ENCODE measurements around the gene NHSL2.
A peak's percentile ranks its signal among the peaks of the same experiment; 100 is the strongest.

The NHSL2 gene

GRCh38 chrX:71991164-71991563, 80.5 kb downstream of the NHSL2 start:
- no peak for DNase-seq (ENCODE audit: low spot score)

GRCh38 chrX:71992711-71993110, 82.1 kb downstream of the NHSL2 start:
- DNase-seq (ENCODE audit: low spot score): no peak

DNA sequence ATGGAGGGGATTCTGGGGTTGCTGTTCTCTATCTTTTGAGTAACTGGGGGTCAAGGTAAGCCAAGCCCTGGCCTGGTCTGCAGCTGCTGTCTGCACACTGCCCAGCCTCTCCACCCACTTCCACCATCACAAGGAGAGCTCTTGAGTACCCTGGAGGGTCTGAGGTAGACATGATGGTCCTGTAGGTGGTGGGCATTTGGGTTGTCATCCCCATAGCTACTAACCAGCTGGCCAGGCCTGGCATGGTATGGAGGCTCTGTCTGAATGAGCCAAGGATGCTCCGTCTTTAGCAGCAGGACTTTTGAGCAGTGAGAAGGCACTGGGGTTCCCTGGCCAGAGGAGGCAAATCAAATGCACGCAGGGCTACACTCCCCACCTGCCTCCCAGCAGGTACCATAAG, 82.7 kb downstream of the NHSL2 start:
- no peak for DNase-seq (ENCODE audit: low spot score)

GRCh38 chrX:71994601-71995000, 84.0 kb downstream of the NHSL2 start:
- no peak for DNase-seq (ENCODE audit: low spot score)

- DNase-seq (ENCODE audit: low spot score): no peak
These were observed 84.5 kb downstream of the NHSL2 start for GRCh38 chrX:71995122-71995521.

GRCh38 chrX:71996136-71996535, 85.5 kb downstream of the NHSL2 start:
- DNase-seq (ENCODE audit: low spot score): no peak

GRCh38 chrX:71996826-71997225, 86.2 kb downstream of the NHSL2 start:
- no peak for DNase-seq (ENCODE audit: low spot score)

DNA sequence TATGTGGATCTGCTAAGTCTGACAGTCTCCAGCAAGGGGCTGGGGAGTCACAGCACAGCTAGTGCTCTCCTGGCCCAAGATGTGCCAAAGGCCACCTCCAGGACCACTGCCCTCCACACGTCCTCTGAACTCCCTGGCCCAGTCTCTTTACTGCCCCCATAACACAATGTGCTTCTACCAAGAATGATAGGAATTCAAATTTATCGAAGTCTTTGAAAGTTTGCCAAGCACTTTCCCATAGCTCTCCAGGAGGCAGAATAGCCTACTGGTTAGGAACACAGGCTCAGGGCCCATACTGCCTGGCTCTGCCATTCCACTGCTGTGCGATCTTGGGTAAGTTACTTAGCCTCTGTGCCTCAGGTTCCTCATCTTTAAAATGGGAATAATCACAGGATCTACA, 86.7 kb downstream of the NHSL2 start:
- no peak for DNase-seq (ENCODE audit: low spot score)

DNA sequence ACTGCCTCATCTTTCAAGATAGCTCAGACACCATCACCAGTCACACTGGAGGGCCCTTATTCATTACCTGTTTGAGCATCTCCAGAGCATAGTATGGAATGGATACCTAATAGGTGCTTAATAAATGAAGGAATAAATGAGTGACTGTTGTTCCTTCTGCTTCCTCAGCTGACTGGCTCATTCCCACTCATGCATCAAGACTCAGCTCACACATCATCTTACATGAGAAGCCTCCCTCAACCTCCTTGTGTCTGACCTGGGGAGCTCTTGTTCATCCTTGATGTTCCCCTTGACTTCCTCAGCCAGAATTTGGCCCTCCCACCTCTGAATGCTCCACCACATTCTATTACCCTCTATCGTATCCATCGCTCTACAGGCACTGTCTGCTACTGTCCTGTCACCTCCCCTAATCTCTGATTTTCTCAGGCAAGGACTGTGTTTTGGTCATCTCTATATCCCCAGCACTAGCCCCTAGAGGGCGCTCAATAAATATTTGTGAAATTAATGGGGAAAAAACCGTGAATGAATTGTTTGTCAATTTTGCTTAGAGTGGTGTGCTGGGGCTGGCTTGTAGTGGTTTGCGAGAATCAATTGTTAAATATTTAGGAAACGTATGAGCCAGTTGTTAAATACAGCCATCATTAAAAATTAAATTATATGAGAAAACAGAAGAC, 88.3 kb downstream of the NHSL2 start:
- no peak for DNase-seq (ENCODE audit: low spot score)

DNA sequence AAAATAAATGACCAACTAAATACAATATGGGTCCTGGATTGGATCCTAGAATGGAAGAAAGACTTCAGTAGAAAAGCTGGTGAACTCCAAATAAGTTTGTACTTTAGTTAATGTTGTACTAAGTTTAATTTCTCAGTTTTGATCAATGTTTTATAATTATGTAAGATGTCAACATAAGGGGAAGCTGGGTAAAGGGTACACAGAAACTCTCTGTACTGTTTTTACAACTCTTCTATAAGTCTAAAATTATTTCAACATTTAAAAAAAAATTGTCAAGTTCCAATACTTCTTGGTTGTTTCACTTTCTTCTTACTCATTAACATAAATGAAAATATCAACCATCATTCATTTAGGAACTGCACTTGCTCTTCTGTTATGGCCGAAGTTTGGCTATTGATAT, 88.9 kb downstream of the NHSL2 start:
- DNase-seq (ENCODE audit: low spot score): no peak

- no peak for DNase-seq (ENCODE audit: low spot score)
These were observed 90.8 kb downstream of the NHSL2 start for GRCh38 chrX:72001471-72001870.

DNA sequence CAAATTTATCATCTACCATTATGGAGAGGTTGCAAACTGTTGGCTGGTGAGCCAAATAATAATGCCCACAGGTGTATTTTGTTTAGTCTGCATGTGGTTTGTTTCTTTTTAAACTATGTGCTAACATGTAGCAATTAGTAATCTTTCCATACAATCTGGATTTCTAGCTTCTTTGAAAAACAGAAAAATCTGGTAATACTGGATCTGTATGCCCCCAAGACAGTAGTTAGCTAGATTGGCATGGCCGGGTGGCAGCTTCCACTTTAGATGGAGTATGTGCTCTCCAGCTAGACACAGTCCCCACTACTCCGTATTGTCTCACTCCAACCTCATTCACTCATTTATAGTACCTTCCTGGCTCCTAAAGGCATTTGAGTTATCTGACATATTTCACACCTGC, 91.3 kb downstream of the NHSL2 start:
- DNase-seq (ENCODE audit: low spot score): no peak

DNA sequence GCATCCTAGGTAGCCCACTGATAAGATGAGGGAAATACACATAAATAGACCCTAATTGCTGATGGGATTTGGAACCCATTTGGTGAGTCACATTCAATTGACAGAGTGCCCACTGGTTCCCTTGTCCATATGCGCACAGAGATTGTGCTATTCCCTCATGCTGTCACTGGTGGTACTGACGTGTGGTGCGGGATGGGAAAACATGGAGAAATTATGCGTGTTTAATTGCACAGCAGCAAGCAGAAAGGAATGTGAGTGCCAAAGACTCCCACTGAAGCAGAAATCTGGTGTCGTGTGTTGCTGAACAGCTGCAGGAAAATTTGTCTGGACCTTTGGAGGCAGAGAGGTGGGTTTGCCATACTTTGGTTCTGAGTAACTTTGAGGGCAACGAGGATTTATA, 92.2 kb downstream of the NHSL2 start:
- DNase-seq (ENCODE audit: low spot score): no peak

DNA sequence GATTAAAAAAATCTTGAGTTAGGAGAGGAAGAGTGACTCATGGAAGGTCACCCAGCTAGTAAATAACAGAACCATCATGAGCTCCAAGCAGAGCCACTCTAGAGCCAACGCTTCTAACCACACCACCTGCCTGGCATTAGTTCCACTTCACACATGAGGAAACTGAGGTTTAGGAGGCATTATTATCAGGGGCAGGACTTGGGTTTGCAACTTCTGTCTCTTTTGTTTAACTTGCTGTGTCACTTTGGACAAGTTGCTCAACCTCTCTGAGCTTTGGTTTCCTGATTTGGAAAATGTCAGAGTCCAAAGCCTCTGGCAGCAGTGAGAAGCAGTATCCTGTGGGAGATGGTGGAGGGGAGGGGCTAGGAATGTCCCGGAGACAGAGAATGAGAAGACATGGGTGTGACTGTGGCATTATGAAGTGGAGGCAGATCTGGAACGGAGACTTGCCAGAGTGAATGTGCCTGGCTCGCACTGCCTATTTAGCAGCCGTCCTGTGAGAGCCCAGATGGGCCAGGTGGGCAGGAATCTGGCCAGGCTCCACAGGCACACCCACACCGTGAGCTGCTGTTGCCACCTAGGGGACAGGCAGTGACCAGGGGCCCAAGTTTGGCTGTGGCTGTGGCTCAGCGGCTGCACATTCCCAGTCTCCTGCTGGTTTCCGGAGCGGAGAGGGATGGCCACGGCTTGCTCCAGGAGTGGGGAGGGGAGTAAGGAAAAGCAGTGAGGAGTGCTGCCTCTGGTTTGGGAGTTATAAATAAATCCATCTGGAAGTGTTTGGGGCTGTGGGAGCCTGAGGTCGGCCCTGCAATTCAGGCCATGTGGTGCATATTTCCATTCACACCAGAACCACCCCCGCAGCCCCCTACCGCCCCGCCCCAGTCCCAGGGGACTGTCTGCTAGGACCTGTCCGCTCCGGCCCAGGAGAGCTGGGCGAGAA, 93.4 kb downstream of the NHSL2 start:
- no peak for DNase-seq (ENCODE audit: low spot score)

DNA sequence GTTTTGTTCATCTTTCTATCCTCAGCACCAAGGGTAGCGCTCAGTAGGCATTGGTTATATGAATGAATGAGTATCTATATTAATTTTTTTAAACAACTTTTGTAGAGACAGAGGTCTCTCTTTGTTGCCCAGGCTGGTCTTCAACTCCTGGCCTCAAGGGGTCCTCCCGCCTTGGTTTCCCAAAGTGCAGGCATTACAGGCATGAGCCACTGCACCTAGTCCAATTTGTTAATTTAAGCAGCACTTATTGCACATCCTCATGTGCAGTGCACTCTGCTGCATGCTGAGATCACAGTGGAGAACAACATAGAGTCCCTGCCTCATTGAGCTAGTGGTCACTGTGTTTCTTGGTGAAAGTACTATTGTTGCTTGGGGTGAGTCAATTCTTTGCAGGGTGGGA, 94.4 kb downstream of the NHSL2 start:
- DNase-seq (ENCODE audit: low spot score): no peak

GRCh38 chrX:72006461-72006860, 95.8 kb downstream of the NHSL2 start:
- DNase-seq (ENCODE audit: low spot score): no peak

- DNase-seq (ENCODE audit: low spot score): no peak
These were observed 99.1 kb downstream of the NHSL2 start for GRCh38 chrX:72009731-72010130.

DNA sequence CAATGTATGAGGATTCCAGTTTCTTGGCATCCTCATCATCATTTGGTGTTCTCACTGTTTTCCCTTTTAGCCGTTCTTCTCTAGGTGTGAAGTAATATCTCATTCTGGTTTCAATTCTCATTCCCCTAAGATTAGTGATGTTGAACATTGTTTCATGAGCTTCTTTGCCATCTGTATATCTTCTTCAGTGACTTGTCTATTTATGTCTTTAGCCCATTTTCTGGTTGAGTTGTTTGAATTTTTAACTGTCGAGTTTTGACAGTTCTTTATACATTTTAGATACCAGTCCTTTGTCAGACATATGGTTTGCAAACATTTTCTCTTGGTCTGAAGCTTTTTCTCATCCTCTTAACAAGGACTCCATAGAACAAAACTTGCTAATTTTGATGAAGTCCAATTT, 101.1 kb downstream of the NHSL2 start:
- no peak for DNase-seq (ENCODE audit: low spot score)

DNA sequence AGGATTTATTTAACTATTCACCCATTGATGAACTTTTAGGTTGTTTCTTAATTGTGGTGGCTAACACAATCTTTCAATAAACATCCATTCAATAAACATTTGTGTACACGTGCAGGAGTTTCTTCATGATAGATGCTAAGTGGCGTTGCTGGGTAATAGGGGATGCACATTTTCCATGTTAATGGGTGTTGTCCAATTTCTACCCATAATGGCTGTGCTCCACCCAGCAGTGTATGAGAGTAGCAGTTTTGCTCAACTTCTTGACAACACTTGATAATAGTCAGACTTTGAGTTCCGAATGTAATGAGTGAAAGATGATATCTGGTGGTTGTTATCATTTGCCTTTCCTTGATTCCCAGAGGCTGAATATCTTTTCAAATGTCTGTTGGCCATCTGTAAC, 104.7 kb downstream of the NHSL2 start:
- DNase-seq (ENCODE audit: low spot score): no peak

- no peak for DNase-seq (ENCODE audit: low spot score)
These were observed 106.5 kb downstream of the NHSL2 start for GRCh38 chrX:72016881-72017783.

DNA sequence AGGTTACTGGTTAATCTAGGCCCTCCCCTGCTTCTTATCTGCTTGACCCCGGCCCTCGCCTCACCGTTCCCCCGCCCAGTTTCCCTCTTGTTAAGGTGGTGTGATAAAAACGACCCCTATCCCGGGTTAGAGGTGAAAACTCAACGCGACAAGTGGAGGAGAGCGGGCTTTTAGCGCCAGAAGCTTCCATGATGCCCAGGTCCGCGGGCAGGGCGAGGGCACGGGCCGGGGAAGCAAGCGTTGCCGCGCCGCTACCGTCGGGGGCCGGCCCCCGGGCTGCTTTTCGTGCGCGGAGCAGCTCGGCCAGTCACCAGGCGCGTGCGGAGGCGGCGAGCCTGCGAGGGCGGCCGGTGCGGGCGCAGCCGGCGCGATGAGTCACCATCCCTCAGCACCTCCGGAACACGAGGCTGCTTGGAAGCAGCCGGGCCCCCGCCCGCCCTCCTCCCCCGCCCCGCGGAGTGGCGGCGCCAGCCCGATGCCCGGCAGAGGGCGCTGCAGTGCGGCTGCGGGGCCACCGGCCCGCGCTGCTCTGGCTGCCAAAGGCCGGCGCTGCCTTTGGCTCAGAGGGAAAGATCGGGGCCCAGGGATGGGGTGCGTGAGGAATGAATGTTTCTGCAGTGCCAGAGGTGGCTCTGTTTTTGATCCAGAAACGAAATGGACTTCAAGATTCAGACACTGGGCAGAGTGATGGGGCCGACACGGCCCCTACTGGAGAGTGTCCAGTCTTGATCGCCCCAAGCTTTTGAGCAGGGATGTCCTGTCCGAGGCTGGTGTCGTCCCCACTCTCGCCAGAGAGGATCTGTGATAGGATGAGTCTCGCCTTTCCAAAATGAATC, 107.8 kb downstream of the NHSL2 start:
- DNase-seq (ENCODE audit: low spot score): peak; percentile 58

GRCh38 chrX:72019487-72019886, 108.8 kb downstream of the NHSL2 start:
- DNase-seq (ENCODE audit: low spot score): no peak

Data from putamen (tissue), 1 donor.